Activated T-helper 1 cell treated with anti-CD3 and anti-CD28 coated beads, Interleukin-12 subunit alpha, Interleukin-12 subunit beta, Interleukin-2, Interleukin-4 antibody, amounts not matched to agents 30 ng/mL and 10 ng/mL and 1 ng/mL, durations not matched to agents 14 hours and 24 hours and 36 hours (primary cell): ENCODE results near the gene TP53AIP1. TPM values are rescaled to one million over a fixed set of nuclear protein-coding genes. Genes with fewer than 3 reads are reported as not detected.

Experiments
- DNase-seq: peaks from one replicate; pipeline ENCODE4 v3.0.0; 2021; ENCODE audit warnings: low spot score
- H3K27ac Mint-ChIP-seq: one replicate; pipeline ENCODE4 v1.8.0; 2021; ENCODE audit warnings: mild to moderate bottlenecking, mixed read lengths
- H3K27me3 Mint-ChIP-seq: one replicate; pipeline ENCODE4 v1.8.0; 2022; ENCODE audit warnings: mild to moderate bottlenecking, moderate library complexity, mixed read lengths; ENCODE audit not compliant: insufficient read depth
- H3K36me3 Mint-ChIP-seq: one replicate; pipeline ENCODE4 v1.8.0; 2021; ENCODE audit warnings: low read depth, mixed read lengths
- H3K4me1 Mint-ChIP-seq: one replicate; pipeline ENCODE4 v1.8.0; 2021; ENCODE audit warnings: low read depth, mixed read lengths
- H3K4me3 Mint-ChIP-seq: one replicate; pipeline ENCODE4 v1.8.0; 2021; ENCODE audit warnings: mild to moderate bottlenecking, moderate library complexity, mixed read lengths
- H3K9me3 Mint-ChIP-seq: one replicate; pipeline ENCODE4 v1.8.0; 2021; ENCODE audit warnings: mixed read lengths
- intact Hi-C: fragments of 100-400 bp; cut with micrococcal nuclease; formaldehyde crosslinking; loops from one replicate; pipeline ENCODE4 v1.15.1; 2024
- total RNA-seq: library from RNA; stranded (reverse); gene quantifications from 2 replicates; pipeline ENCODE4 v1.2.3, GENCODE V29; 2022

The TP53AIP1 gene
- total RNA-seq, 1 donor from 2014 or later, result not detected

GRCh38 chr11:128940603-128941002 is 2.1 kb downstream of the TP53AIP1 start:
- Mint-ChIP-seq H3K4me3 (no peak overlapping the region), H3K27ac (no peak overlapping the region), H3K4me1 (no peaks in the 10 kb centered on the region), H3K9me3 (no peaks in the 10 kb centered on the region), H3K36me3 (no peaks in the 10 kb centered on the region), H3K27me3 (peaks cover 6% of the 10 kb centered on the region)
- DNase-seq, result no peak
- intact Hi-C loops, result no loop called here

GRCh38 chr11:128940156-128940555 is 2.5 kb downstream of the TP53AIP1 start:
- Mint-ChIP-seq H3K27me3 (peaks cover 6% of the 10 kb centered on the region), H3K9me3 (no peaks in the 10 kb centered on the region), H3K4me1 (no peaks in the 10 kb centered on the region), H3K4me3 (no peak overlapping the region), H3K36me3 (no peaks in the 10 kb centered on the region), H3K27ac (no peak overlapping the region)
- intact Hi-C loops, result no loop called here
- DNase-seq, result no peak

- Mint-ChIP-seq H3K9me3 (no peaks in the 10 kb centered on the region), H3K4me1 (no peaks in the 10 kb centered on the region), H3K27me3 (peaks cover 6% of the 10 kb centered on the region), H3K36me3 (no peaks in the 10 kb centered on the region), H3K27ac (no peak overlapping the region), H3K4me3 (no peak overlapping the region)
- DNase-seq, result no peak
- intact Hi-C loops, result no loop called here
These were observed 3.1 kb downstream of the TP53AIP1 start for GRCh38 chr11:128939591-128939990.

- H3K27ac Mint-ChIP-seq, result no peak overlapping the region
- intact Hi-C loops, result no loop called here
- H3K4me3 Mint-ChIP-seq, result no peak overlapping the region
- H3K9me3 Mint-ChIP-seq, result no peaks in the 10 kb centered on the region
- peaks cover 1% of the 10 kb centered on the region for H3K27me3 Mint-ChIP-seq
- no peaks in the 10 kb centered on the region for H3K4me1 Mint-ChIP-seq
- H3K36me3 Mint-ChIP-seq, result no peaks in the 10 kb centered on the region
- no peak for DNase-seq
These were observed 4.3 kb downstream of the TP53AIP1 start for GRCh38 chr11:128938156-128938885.

- intact Hi-C loops, result no loop called here
- Mint-ChIP-seq H3K36me3 (no peaks in the 10 kb centered on the region), H3K4me3 (no peak overlapping the region), H3K9me3 (no peaks in the 10 kb centered on the region), H3K27ac (no peak overlapping the region), H3K4me1 (no peaks in the 10 kb centered on the region), H3K27me3 (peaks cover under 1% of the 10 kb centered on the region)
- DNase-seq, result no peak
These were observed 5.2 kb downstream of the TP53AIP1 start for GRCh38 chr11:128937480-128937879.

- Mint-ChIP-seq H3K36me3 (no peaks in the 10 kb centered on the region), H3K27me3 (peaks cover 5% of the 10 kb centered on the region), H3K4me3 (no peak overlapping the region), H3K9me3 (no peaks in the 10 kb centered on the region), H3K4me1 (no peaks in the 10 kb centered on the region), H3K27ac (no peak overlapping the region)
- intact Hi-C loops, result no loop called here
- DNase-seq, result no peak
These were observed 5.9 kb downstream of the TP53AIP1 start for GRCh38 chr11:128936606-128937251.

- Mint-ChIP-seq H3K4me3 (no peak overlapping the region), H3K9me3 (no peaks in the 10 kb centered on the region), H3K36me3 (no peaks in the 10 kb centered on the region), H3K4me1 (no peaks in the 10 kb centered on the region), H3K27me3 (peaks cover 5% of the 10 kb centered on the region), H3K27ac (no peak overlapping the region)
- intact Hi-C loops, result no loop called here
- no peak for DNase-seq
These were observed 7.7 kb downstream of the TP53AIP1 start for GRCh38 chr11:128934926-128935325.

- no peak overlapping the region for H3K27ac Mint-ChIP-seq
- no peaks in the 10 kb centered on the region for H3K36me3 Mint-ChIP-seq
- H3K4me1 Mint-ChIP-seq, result peaks cover 4% of the 10 kb centered on the region
- intact Hi-C loops, result no loop called here
- no peak overlapping the region for H3K4me3 Mint-ChIP-seq
- H3K9me3 Mint-ChIP-seq, result no peaks in the 10 kb centered on the region
- H3K27me3 Mint-ChIP-seq, result peaks cover 5% of the 10 kb centered on the region
- DNase-seq, result no peak
These were observed 8.3 kb downstream of the TP53AIP1 start for GRCh38 chr11:128934351-128934750.

- DNase-seq, result no peak
- peaks cover 9% of the 10 kb centered on the region for H3K4me1 Mint-ChIP-seq
These were observed 9.0 kb downstream of the TP53AIP1 start for GRCh38 chr11:128933481-128934178.

GRCh38 chr11:128931668-128932067 is 11.0 kb downstream of the TP53AIP1 start:
- Mint-ChIP-seq H3K36me3 (no peaks in the 10 kb centered on the region), H3K9me3 (no peaks in the 10 kb centered on the region), H3K27ac (no peak overlapping the region), H3K4me1 (peaks cover 18% of the 10 kb centered on the region), H3K4me3 (no peak overlapping the region), H3K27me3 (peaks cover 7% of the 10 kb centered on the region)
- intact Hi-C loops, result no loop called here
- no peak for DNase-seq

More at GRCh38 chr11:128933481-128934178, 9.0 kb downstream of the TP53AIP1 start:
- no peaks in the 10 kb centered on the region for H3K36me3 Mint-ChIP-seq
- H3K27ac Mint-ChIP-seq, result no peak overlapping the region
- H3K9me3 Mint-ChIP-seq, result no peaks in the 10 kb centered on the region
- H3K4me3 Mint-ChIP-seq, result no peak overlapping the region
- H3K27me3 Mint-ChIP-seq, result peaks cover 5% of the 10 kb centered on the region
- intact Hi-C loops, result no loop called here

GRCh38 chr11:128931066-128931465 is 11.6 kb downstream of the TP53AIP1 start:
- intact Hi-C loops, result no loop called here
- no peaks in the 10 kb centered on the region for H3K9me3 Mint-ChIP-seq
- DNase-seq, result no peak
- peaks cover 7% of the 10 kb centered on the region for H3K27me3 Mint-ChIP-seq
- H3K4me3 Mint-ChIP-seq, result no peak overlapping the region
- H3K4me1 Mint-ChIP-seq, result peaks cover 18% of the 10 kb centered on the region
- no peaks in the 10 kb centered on the region for H3K36me3 Mint-ChIP-seq
- no peak overlapping the region for H3K27ac Mint-ChIP-seq

- no peaks in the 10 kb centered on the region for H3K36me3 Mint-ChIP-seq
- H3K27me3 Mint-ChIP-seq, result peaks cover 11% of the 10 kb centered on the region
- intact Hi-C loops, result no loop called here
- no peaks in the 10 kb centered on the region for H3K9me3 Mint-ChIP-seq
- no peak for DNase-seq
- no peak overlapping the region for H3K4me3 Mint-ChIP-seq
- H3K27ac Mint-ChIP-seq, result no peak overlapping the region
- H3K4me1 Mint-ChIP-seq, result peaks cover 18% of the 10 kb centered on the region
These were observed 12.7 kb downstream of the TP53AIP1 start for GRCh38 chr11:128929991-128930390.

GRCh38 chr11:128929468-128929867 is 13.2 kb downstream of the TP53AIP1 start:
- Mint-ChIP-seq H3K36me3 (no peaks in the 10 kb centered on the region), H3K4me1 (peaks cover 18% of the 10 kb centered on the region), H3K27ac (no peak overlapping the region), H3K4me3 (no peak overlapping the region), H3K9me3 (no peaks in the 10 kb centered on the region), H3K27me3 (peaks cover 11% of the 10 kb centered on the region)
- intact Hi-C loops, result no loop called here
- no peak for DNase-seq
